Putamen (tissue), 1 donor: ENCODE results near the gene MTG1.
"Not testable (repeated sequence)": the region's sequence is repeated elsewhere in the genome, so short reads cannot be mapped to it uniquely, and the experiment has no call there.

Source experiments
- DNase-seq: peaks from one replicate; pipeline ENCODE4 v3.0.0-alpha.2; 2016; ENCODE audit warnings: low spot score

MTG1 gene

GRCh38 chr10:133466683-133467275, 72.8 kb downstream of the MTG1 start:
- no peak for DNase-seq

- DNase-seq: no peak
Measured at GRCh38 chr10:133467286-133467911, 73.4 kb downstream of the MTG1 start.

GRCh38 chr10:133469205-133469604, 75.2 kb downstream of the MTG1 start:
- DNase-seq: not testable (repeated sequence)

GRCh38 chr10:133471300-133472109, 77.5 kb downstream of the MTG1 start:
- DNase-seq: no peak
